HepG2 (cell line): Measurements from ENCODE around the gene CBLC. TPM values are rescaled to one million over a fixed set of nuclear protein-coding genes. Genes with fewer than 3 reads are reported as not detected.
A peak's percentile ranks its signal among the peaks of the same experiment; 100 is the strongest.

Experiments
- ATAC-seq: fragments of 200-7000 bp; cut with Tn5 transposase; 3 replicates; pipeline ENCODE4 v1.9.1; 2020; ENCODE audit warnings: mild to moderate bottlenecking, moderate library complexity
- BruUV-seq: library from RNA; stranded (reverse); fragments of 400-500 nt; replicated peaks from 2 replicates; lab custom pipeline; 2021; lab: Mats Ljungman, UMichigan
- CTCF ChIA-PET: fragments of 300-600 bp; formaldehyde crosslinking; extraction: SDS; loops from one replicate; lab custom pipeline; 2021; ENCODE audit warnings: low total read pairs, inconsistent platforms, low intra/inter-chr PET ratio; lab: Yijun Ruan, JAX
- POLR2A ChIA-PET: fragments of 350-600 bp; sonication (Branson Sonifier 250); formaldehyde crosslinking; loops from one replicate; lab custom pipeline; 2020; ENCODE audit warnings: antibody characterized with exemption, inconsistent platforms; lab: Yijun Ruan, JAX
- DNase-seq: peaks from one replicate; pipeline ENCODE4 v3.0.0-alpha.2; 2015; ENCODE audit warnings: low spot score
- FAIRE-seq: peaks from 3 replicates; lab custom pipeline; 2011; peaks lifted over from hg19 to GRCh38; lab: Jason Lieb, UNC
- H2AFZ ChIP-seq: one replicate; pipeline ENCODE4 v1.6.1; 2011; ENCODE audit warnings: low read length, inconsistent platforms
- H3K27ac ChIP-seq: fragments of 300-600 bp; 3 replicates; pipeline ENCODE4 v1.8.0; 2011; ENCODE audit warnings: mixed run types, mild to moderate bottlenecking, mixed read lengths, low read length, inconsistent platforms; ENCODE audit not compliant: insufficient read depth; ENCODE audit errors: extremely low read length
- H3K27me3 ChIP-seq, 2 experiments: fragments of 200-600 bp in 1 of 2; 2 replicates in 1 of 2; 3 replicates in 1 of 2; pipeline versions ENCODE4 v1.6.0 to v1.8.0; 2011; ENCODE audit warnings: low read length in 2 of 2, mild to moderate bottlenecking in 2 of 2, moderate library complexity in 2 of 2, inconsistent platforms in 1 of 2; ENCODE audit not compliant: insufficient read depth in 2 of 2, control insufficient read depth in 1 of 2
- H3K36me3 ChIP-seq, 2 experiments: fragments of 200-600 bp in 1 of 2; replicated peaks in 1 of 2; 2 replicates in 1 of 2; 3 replicates in 1 of 2; pipeline versions ENCODE4 v1.5.1 to v1.8.0; 2011; ENCODE audit warnings: low read length in 2 of 2, inconsistent platforms in 1 of 2; ENCODE audit not compliant: insufficient read depth in 2 of 2, control insufficient read depth in 1 of 2
- H3K4me1 ChIP-seq: 2 replicates; pipeline ENCODE4 v1.5.1; 2012; ENCODE audit warnings: low read length, inconsistent platforms; ENCODE audit not compliant: insufficient read depth
- H3K4me2 ChIP-seq: 2 replicates; pipeline ENCODE4 v1.6.0; 2011; ENCODE audit warnings: low read depth, low read length, inconsistent platforms
- H3K4me3 ChIP-seq, 3 experiments: fragments of 200-600 bp in 1 of 3; sonication (generic), shearing (Covaris generic) in 1 of 3; replicated peaks in 1 of 3; 2 replicates each; pipeline ENCODE4 v1.5.1; 2011 to 2016; ENCODE audit warnings: low read length in 3 of 3, inconsistent platforms in 2 of 3, low read depth in 2 of 3, mild to moderate bottlenecking in 2 of 3, control low read depth in 1 of 3, mixed read lengths in 1 of 3; ENCODE audit not compliant: insufficient read depth in 1 of 3
- H3K79me2 ChIP-seq: one replicate; pipeline ENCODE4 v1.6.1; 2011; ENCODE audit warnings: low read length, inconsistent platforms; ENCODE audit not compliant: insufficient read depth
- H3K9ac ChIP-seq: 2 replicates; pipeline ENCODE4 v1.6.0; 2011; ENCODE audit warnings: mild to moderate bottlenecking, low read depth, low read length, inconsistent platforms; ENCODE audit not compliant: insufficient read depth
- H3K9me3 ChIP-seq: 2 replicates; pipeline ENCODE4 v1.5.1; 2012; ENCODE audit warnings: mild to moderate bottlenecking, low read length
- H4K20me1 ChIP-seq: 2 replicates; pipeline ENCODE4 v1.6.0; 2011; ENCODE audit warnings: inconsistent platforms, mild to moderate bottlenecking, low read length, moderate library complexity; ENCODE audit not compliant: insufficient read depth
- ARID4A ChIP-seq: sonication (generic); formaldehyde crosslinking; IDR thresholded peaks from 2 replicates; pipeline ENCODE4 v1.5.0; 2020; ENCODE audit warnings: mild to moderate bottlenecking, missing genetic modification reagents, borderline replicate concordance
- CTCF ChIP-seq: sonication (generic); formaldehyde crosslinking; IDR thresholded peaks from 2 replicates; pipeline ENCODE4 v1.5.0; 2020; ENCODE audit warnings: mild to moderate bottlenecking, missing genetic modification reagents, moderate library complexity
- MAZ ChIP-seq, 2 experiments: sonication (generic) in 1 of 2; formaldehyde crosslinking in 1 of 2; IDR thresholded peaks; 2 replicates each; pipeline versions ENCODE4 v1.5.0 to v1.6.1; 2012 to 2020; ENCODE audit warnings: low read depth in 2 of 2, mild to moderate bottlenecking in 2 of 2, borderline replicate concordance in 1 of 2, improper control_type of control experiment in 1 of 2, low read length in 1 of 2, missing genetic modification reagents in 1 of 2, moderate library complexity in 1 of 2
- NAIF1 ChIP-seq: sonication (generic); formaldehyde crosslinking; IDR thresholded peaks from 2 replicates; pipeline ENCODE4 v1.5.0; 2020; ENCODE audit warnings: mild to moderate bottlenecking, missing genetic modification reagents, borderline replicate concordance
- PHF21A ChIP-seq: sonication (generic); formaldehyde crosslinking; IDR thresholded peaks from 2 replicates; pipeline ENCODE4 v1.5.0; 2020; ENCODE audit warnings: mild to moderate bottlenecking, missing genetic modification reagents
- PLRG1 ChIP-seq: fragments of 450-650 bp; conservative IDR thresholded peaks from 2 replicates; pipeline ENCODE4 v1.6.1; 2016
- SKI ChIP-seq: fragments of 450-650 bp; IDR thresholded peaks from one replicate; pipeline ENCODE4 v1.6.1; 2018; ENCODE audit warnings: mild to moderate bottlenecking; ENCODE audit not compliant: partially characterized antibody
- ZC3H13 ChIP-seq: sonication (generic); formaldehyde crosslinking; IDR thresholded peaks from 2 replicates; pipeline ENCODE4 v1.8.1; 2023; ENCODE audit warnings: mild to moderate bottlenecking, missing genetic modification reagents, moderate library complexity
- ZNF224 ChIP-seq: sonication (generic); formaldehyde crosslinking; IDR thresholded peaks from 2 replicates; pipeline ENCODE4 v1.5.0; 2020; ENCODE audit warnings: mild to moderate bottlenecking, missing genetic modification reagents
- ZNF263 ChIP-seq: sonication (generic); formaldehyde crosslinking; IDR thresholded peaks from 2 replicates; pipeline ENCODE4 v1.4.0; 2020; ENCODE audit warnings: missing genetic modification reagents
- ZNF660 ChIP-seq: sonication (generic); formaldehyde crosslinking; IDR thresholded peaks from 2 replicates; pipeline ENCODE4 v1.5.1; 2020; ENCODE audit warnings: mild to moderate bottlenecking, low read depth, missing genetic modification reagents, borderline replicate concordance
- ZNF776 ChIP-seq: sonication (generic); formaldehyde crosslinking; IDR thresholded peaks from 2 replicates; pipeline ENCODE4 v1.4.0; 2020; ENCODE audit warnings: mild to moderate bottlenecking, missing genetic modification reagents
- ZNF784 ChIP-seq: sonication (generic); formaldehyde crosslinking; IDR thresholded peaks from 2 replicates; pipeline ENCODE4 v1.5.1; 2020; ENCODE audit warnings: missing genetic modification reagents, mild to moderate bottlenecking, borderline replicate concordance
- ZNF850 ChIP-seq: sonication (generic); formaldehyde crosslinking; conservative IDR thresholded peaks from 2 replicates; pipeline ENCODE4 v1.9.0; 2021; ENCODE audit warnings: mild to moderate bottlenecking, missing genetic modification reagents
- WGBS: methylation state at CpG from one replicate; pipeline ENCODE4 v1.1.6; 2017; ENCODE audit warnings: low lambda C conversion rate; 5-methylcytosine and 5-hydroxymethylcytosine counted together
- in situ Hi-C: cut with HindIII; loops from 2 replicates; pipeline ENCODE4 v1.10.0; 2017; ENCODE audit warnings: low pct_unique_long_range_greater_than_20kb; ENCODE audit not compliant: extremely low pct_ligation_motif_present
- intact Hi-C: fragments of 100-400 bp; cut with micrococcal nuclease; formaldehyde crosslinking; loops from one replicate; pipeline ENCODE4 v1.10.0; 2022; ENCODE audit not compliant: unreplicated experiment
- polyA plus RNA-seq, 8 experiments: library from polyadenylated mRNA; depleted of rRNA in 3 of 8; stranded (reverse) in 7 of 8; unstranded in 1 of 8; fragments of >200 nt; fragmentation: Illumina TruSeq in 4 of 8; extraction: Trizol in 4 of 8; gene quantifications; 2 replicates each; pipeline versions ENCODE4 v1.2.1 to v1.2.3, GENCODE V29; 2011 to 2016; ENCODE audit warnings: low read depth in 4 of 8, missing spikeins in 1 of 8, mixed read lengths in 1 of 8; ENCODE audit not compliant: insufficient read depth in 1 of 8
- total RNA-seq, 5 experiments: library from RNA; depleted of rRNA; stranded (reverse); fragments of >200 nt; fragmentation: Illumina TruSeq; extraction: Trizol; gene quantifications; 2 replicates each; pipeline ENCODE4 v1.2.3, GENCODE V29; 2016; ENCODE audit warnings: low read depth in 1 of 5

The CBLC gene
- total and polyA plus RNA-seq, 2 of the 13 experiments (the other 11 are each of a cell fraction or from before 2014, with no cell fraction given): 1.8 to 2.6 TPM

- TF ChIP-seq ZNF784 (CRISPR knock-in tag) (no peak), ZNF263 (no peak)
Measured at GRCh38 chr19:44735011-44735410, 42.7 kb upstream of the CBLC start (continued).

- H3K27me3 ChIP-seq: no peaks in the 10 kb centered on the region
- in situ Hi-C loops: no loop called here
- H3K36me3 ChIP-seq: no peaks in the 10 kb centered on the region
- peaks cover 76% of the 10 kb centered on the region for H3K4me1 ChIP-seq
- DNase-seq (peak; percentile 38), FAIRE-seq (no peak), ATAC-seq (peak; percentile 59)
- POLR2A ChIA-PET: interaction anchor here (1.2 kb wide), 1 partner anchor 12 kb away, joined by 3 read pairs; no protein-coding TSS in a partner anchor
- peak overlapping the region; percentile 55 for H3K4me2 ChIP-seq
- CTCF ChIA-PET: interaction anchor here (1.0 kb wide), 1 partner anchor 14 kb away, joined by 3 read pairs; no protein-coding TSS in a partner anchor
- no peaks in the 10 kb centered on the region for H3K9me3 ChIP-seq
- H3K9ac ChIP-seq: no peak overlapping the region
- intact Hi-C loops: no loop called here
- BruUV-seq: no TSS peak
- H3K79me2 ChIP-seq: no peaks in the 10 kb centered on the region
- H3K4me3 ChIP-seq: peak overlapping the region in 1 of 3 experiments; percentile 24; a peak in 1 of 6 replicates
- H3K27ac ChIP-seq: no peak overlapping the region
- H2AFZ ChIP-seq: no peak overlapping the region
- WGBS: 10% methylated on average over 7 of the region's 13 CpGs
- H4K20me1 ChIP-seq: no peaks in the 10 kb centered on the region
- TF ChIP-seq PLRG1 (no peak), SKI (peak; percentile 84), MAZ (IDR thresholded peaks at IDR 0.05; ENCODE audit: borderline replicate concordance, low read depth, low read length) (no peak), MAZ (CRISPR knock-in tag; IDR thresholded peaks at IDR 0.05; ENCODE audit: low read depth) (no peak), ZNF660 (no peak), ZNF224 (CRISPR knock-in tag) (0 out of 2 replicates have a peak, but pooled peaks have one; percentile 47), CTCF (CRISPR knock-in tag) (0 out of 2 replicates have a peak, but pooled peaks have one; percentile 4), ARID4A (peak; percentile 36), PHF21A (CRISPR knock-in tag) (0 out of 2 replicates have a peak, but pooled peaks have one; percentile 23), NAIF1 (no peak), ZNF776 (CRISPR knock-in tag) (peak; percentile 54; the same call in 1 of the 2 replicates), ZC3H13 (CRISPR knock-in tag) (no peak), ZNF850 (CRISPR knock-in tag) (no peak)
Measured at GRCh38 chr19:44737238-44738071, 40.2 kb upstream of the CBLC start.
